ENCODE measurements around the gene CUX1.
"Not testable (repeated sequence)": the region's sequence is repeated elsewhere in the genome, so short reads cannot be mapped to it uniquely, and the experiment has no call there.

Gene CUX1

GRCh38 chr7:102047167-102047566, 229.7 kb downstream of the CUX1 start:
- TF ChIP-seq, protein P1, sequence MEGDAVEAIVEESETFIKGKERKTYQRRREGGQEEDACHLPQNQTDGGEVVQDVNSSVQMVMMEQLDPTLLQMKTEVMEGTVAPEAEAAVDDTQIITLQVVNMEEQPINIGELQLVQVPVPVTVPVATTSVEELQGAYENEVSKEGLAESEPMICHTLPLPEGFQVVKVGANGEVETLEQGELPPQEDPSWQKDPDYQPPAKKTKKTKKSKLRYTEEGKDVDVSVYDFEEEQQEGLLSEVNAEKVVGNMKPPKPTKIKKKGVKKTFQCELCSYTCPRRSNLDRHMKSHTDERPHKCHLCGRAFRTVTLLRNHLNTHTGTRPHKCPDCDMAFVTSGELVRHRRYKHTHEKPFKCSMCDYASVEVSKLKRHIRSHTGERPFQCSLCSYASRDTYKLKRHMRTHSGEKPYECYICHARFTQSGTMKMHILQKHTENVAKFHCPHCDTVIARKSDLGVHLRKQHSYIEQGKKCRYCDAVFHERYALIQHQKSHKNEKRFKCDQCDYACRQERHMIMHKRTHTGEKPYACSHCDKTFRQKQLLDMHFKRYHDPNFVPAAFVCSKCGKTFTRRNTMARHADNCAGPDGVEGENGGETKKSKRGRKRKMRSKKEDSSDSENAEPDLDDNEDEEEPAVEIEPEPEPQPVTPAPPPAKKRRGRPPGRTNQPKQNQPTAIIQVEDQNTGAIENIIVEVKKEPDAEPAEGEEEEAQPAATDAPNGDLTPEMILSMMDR (conservative IDR thresholded peaks at IDR 0.05; ENCODE audit: low read depth, low read length): no peak
- DNase-seq (ENCODE audit: low read depth): no peak
- H3K4me3 ChIP-seq (ENCODE audit: low read depth, low read length): no peak overlapping the region

DNA sequence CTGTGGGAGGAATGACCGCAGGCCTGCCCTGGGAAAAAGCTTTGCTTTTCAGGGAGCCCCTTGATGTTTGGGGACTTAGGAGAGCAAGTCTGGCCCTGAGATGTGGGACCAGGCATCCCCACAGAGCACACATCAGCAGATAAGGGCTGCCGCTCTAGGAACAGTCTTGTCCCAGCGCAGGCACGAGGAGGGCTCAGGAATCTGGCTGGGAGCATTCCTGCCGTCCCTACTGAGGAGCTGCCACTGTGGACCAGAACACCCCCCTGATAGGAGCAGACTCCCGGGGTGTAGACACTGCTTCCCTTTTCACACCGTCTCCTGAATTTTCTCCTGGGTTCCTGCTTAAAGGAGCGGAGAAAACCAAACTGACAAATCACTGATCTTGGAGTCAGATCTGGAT, 232.3 kb downstream of the CUX1 start:
- TF ChIP-seq, protein P1 (conservative IDR thresholded peaks at IDR 0.05; ENCODE audit: low read depth, low read length): no peak
- DNase-seq (ENCODE audit: low read depth): no peak
- no peak overlapping the region for H3K4me3 ChIP-seq (ENCODE audit: low read depth, low read length)

DNA sequence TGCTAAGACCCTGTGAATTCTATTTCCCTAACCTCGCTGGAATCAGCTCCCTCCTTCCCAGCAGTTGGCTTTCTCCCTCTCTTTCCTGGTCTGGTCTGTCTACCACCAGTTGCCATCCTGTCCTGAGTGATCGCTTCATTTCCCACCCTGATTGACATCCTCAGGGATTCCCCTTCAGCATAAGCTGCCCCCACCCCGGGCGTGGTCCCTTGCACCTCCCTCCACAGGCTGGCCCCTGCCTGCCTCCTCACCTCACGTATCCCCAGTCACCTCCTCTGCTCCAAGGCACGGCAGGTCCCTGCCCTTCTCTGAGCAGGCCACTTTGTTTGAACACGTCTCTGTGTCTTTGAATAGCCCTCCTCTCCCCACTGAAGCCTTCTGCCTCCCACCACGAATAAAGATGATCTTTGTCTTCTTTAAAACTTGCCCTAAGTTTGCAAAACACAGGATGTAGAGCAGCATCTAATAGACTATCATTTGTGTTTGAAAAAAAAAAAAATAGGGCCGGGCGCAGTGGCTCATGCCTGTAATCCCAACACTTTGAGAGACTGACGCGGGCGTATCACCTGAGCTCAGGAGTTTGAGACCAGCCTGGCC, 233.5 kb downstream of the CUX1 start:
- TF ChIP-seq, protein P1 (conservative IDR thresholded peaks at IDR 0.05; ENCODE audit: low read depth, low read length): no peak
- H3K4me3 ChIP-seq (ENCODE audit: low read depth, low read length): no peak overlapping the region
- no peak for DNase-seq (ENCODE audit: low read depth)

GRCh38 chr7:102051736-102052135, 234.3 kb downstream of the CUX1 start:
- not testable (repeated sequence) for DNase-seq (ENCODE audit: low read depth)

GRCh38 chr7:102054158-102054557, 236.7 kb downstream of the CUX1 start:
- no peak overlapping the region for H3K4me3 ChIP-seq (ENCODE audit: low read depth, low read length)
- TF ChIP-seq, protein P1 (conservative IDR thresholded peaks at IDR 0.05; ENCODE audit: low read depth, low read length): no peak
- DNase-seq (ENCODE audit: low read depth): no peak

More at GRCh38 chr7:102051736-102052135, 234.3 kb downstream of the CUX1 start:
- H3K4me3 ChIP-seq (ENCODE audit: low read depth, low read length): not testable (repeated sequence)

DNA sequence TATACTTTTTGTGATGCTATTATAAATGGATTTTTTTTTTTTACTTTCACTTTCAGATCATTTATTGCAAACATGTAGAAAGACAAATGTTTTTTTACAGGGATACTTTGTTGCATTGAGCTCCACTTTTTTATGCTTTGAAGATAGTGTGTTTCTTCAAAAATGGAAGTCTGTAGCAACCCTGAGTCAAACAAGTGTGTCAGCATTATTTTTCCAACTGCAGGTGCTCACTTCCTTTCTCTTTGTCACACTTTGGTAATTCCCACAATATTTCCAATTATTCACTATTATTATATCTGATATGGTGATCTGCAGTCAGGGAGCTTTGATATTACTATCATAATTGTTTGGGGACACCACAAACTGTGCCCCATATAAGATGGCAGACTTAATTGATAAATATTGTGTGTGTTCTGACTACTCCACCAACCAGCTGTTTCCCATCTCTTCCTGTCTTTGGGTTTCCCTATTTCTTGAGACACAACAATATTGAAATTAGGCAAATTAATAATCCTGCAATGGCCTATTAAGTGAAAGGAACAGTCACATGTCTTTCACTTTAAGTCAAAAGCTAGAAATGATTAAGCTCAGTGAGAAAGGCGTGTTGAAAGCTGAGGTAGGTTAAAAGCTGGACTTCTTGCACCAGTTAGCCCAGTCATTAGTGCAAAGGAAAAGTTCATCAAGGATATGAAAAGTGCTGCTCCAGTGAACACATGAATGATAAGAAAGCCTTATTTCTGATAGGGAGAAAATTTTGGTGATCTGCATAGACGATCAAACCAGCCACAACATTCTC, 238.0 kb downstream of the CUX1 start:
- no peak overlapping the region for H3K4me3 ChIP-seq (ENCODE audit: low read depth, low read length)
- TF ChIP-seq, protein P1 (conservative IDR thresholded peaks at IDR 0.05; ENCODE audit: low read depth, low read length): no peak
- DNase-seq (ENCODE audit: low read depth): no peak

- H3K4me3 ChIP-seq (ENCODE audit: low read depth, low read length): no peak overlapping the region
- DNase-seq (ENCODE audit: low read depth): no peak
- TF ChIP-seq, protein P1 (conservative IDR thresholded peaks at IDR 0.05; ENCODE audit: low read depth, low read length): no peak
These were observed 242.1 kb downstream of the CUX1 start for GRCh38 chr7:102059524-102059923.
